ENCODE results near the gene CSTPP1.

- TF ChIP-seq POLR2A (IDR thresholded peaks at IDR 0.05; ENCODE audit: low read depth, low read length) (no peak), RFX5 (IDR thresholded peaks at IDR 0.05; ENCODE audit: low read depth, low read length) (no peak), CTCF (conservative IDR thresholded peaks at IDR 0.05; ENCODE audit: low read depth, low read length) (no peak), MXI1 (IDR thresholded peaks at IDR 0.05; ENCODE audit: borderline replicate concordance, low read depth, low read length) (no peak), CEBPB (IDR thresholded peaks at IDR 0.05; ENCODE audit: low read depth, low read length) (no peak), RAD21 (IDR thresholded peaks at IDR 0.05; ENCODE audit: low read length) (no peak)
Observed at GRCh38 chr11:47109051-47109726, 172.6 kb downstream of the CSTPP1 start.
